ENCODE data around the gene MOV10L1. TPM values are rescaled to one million over a fixed set of nuclear protein-coding genes. Genes with fewer than 3 reads are reported as not detected.
"Not testable (repeated sequence)": the region's sequence is repeated elsewhere in the genome, so short reads cannot be mapped to it uniquely, and the experiment has no call there.

The MOV10L1 gene
- total RNA-seq, 4 donors from 2014 or later, result 0.23 to 0.83 (median 0.40) TPM

- Histone ChIP-seq H3K4me3 (no peak overlapping the region), H3K27me3 (peaks cover 0 to 24% (median 0%) of the 10 kb centered on the region in 4 donors), H3K36me3 (no peaks in the 10 kb centered on the region), H3K9me3 (no peaks in the 10 kb centered on the region), H3K4me1 (peaks cover 2 to 16% (median 9%) of the 10 kb centered on the region in 4 donors), H3K27ac (replicated peaks in 1 of 4) (no peak overlapping the region)
- no peak for DNase-seq (ENCODE audit: extremely low spot score)
- intact Hi-C loops (cut with DNase I), result no loop called here
- TF ChIP-seq CTCF (IDR thresholded peaks at IDR 0.05) (no peak), EP300 (IDR thresholded peaks at IDR 0.05) (no peak), POLR2A (IDR thresholded peaks at IDR 0.05; ENCODE audit: low read depth) (no peak), POLR2AphosphoS5 (IDR thresholded peaks at IDR 0.05) (no peak)
- 90% methylated on average over 7 of the region's 18 CpGs for WGBS
These were observed 54.3 kb downstream of the MOV10L1 start for GRCh38 chr22:50144005-50144614.

DNA sequence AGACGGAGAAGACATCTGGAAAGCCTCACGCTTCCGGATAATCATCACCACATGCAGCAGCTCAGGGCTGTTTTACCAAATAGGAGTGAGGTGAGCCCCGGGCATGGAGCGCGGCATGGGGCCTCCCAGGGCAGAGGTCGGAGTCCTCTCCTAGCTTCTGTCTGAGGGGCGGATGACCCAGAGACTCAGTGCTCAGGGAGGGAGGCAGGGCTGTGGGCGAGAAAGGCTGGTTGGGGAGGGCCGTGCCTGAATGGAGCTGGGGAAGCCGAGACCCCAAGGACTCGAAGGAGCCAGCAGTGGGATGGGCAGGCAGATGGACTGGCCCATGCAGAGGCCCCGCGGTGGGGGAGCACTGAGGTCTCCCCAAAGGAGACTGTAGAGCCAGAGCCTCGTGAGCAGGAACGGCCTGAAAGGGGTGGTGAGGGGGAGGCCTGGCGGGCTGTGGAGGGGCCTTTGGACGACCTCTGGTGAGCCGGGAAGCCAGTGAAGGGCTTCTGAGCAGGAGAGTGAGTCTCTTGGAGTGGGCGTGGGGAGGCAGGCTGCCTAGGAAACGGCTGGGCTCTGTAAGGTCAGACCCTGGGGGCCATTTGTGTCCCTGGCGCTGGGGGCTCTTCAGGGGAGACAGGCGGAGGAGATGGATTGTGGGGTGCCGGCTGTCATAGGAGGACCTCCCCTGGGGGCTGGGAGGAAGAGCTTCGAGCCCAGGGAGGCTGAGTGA, 56.1 kb downstream of the MOV10L1 start:
- H3K27ac ChIP-seq (replicated peaks in 1 of 4), result no peak overlapping the region
- no peak for DNase-seq (ENCODE audit: extremely low spot score)
- peaks cover 2 to 16% (median 9%) of the 10 kb centered on the region in 4 donors for H3K4me1 ChIP-seq
- H3K9me3 ChIP-seq, result no peaks in the 10 kb centered on the region
- 70% methylated on average over 25 of the region's 25 CpGs for WGBS
- no peak for TF ChIP-seq POLR2AphosphoS5 (IDR thresholded peaks at IDR 0.05)
- TF ChIP-seq CTCF (IDR thresholded peaks at IDR 0.05), result no peak
- TF ChIP-seq EP300 (IDR thresholded peaks at IDR 0.05), result no peak
- no peak for TF ChIP-seq POLR2A (IDR thresholded peaks at IDR 0.05; ENCODE audit: low read depth)
- H3K27me3 ChIP-seq, result peaks cover 0 to 24% (median 0%) of the 10 kb centered on the region in 4 donors
- no peaks in the 10 kb centered on the region for H3K36me3 ChIP-seq
- no peak overlapping the region for H3K4me3 ChIP-seq
- intact Hi-C loops (cut with DNase I), result no loop called here

DNA sequence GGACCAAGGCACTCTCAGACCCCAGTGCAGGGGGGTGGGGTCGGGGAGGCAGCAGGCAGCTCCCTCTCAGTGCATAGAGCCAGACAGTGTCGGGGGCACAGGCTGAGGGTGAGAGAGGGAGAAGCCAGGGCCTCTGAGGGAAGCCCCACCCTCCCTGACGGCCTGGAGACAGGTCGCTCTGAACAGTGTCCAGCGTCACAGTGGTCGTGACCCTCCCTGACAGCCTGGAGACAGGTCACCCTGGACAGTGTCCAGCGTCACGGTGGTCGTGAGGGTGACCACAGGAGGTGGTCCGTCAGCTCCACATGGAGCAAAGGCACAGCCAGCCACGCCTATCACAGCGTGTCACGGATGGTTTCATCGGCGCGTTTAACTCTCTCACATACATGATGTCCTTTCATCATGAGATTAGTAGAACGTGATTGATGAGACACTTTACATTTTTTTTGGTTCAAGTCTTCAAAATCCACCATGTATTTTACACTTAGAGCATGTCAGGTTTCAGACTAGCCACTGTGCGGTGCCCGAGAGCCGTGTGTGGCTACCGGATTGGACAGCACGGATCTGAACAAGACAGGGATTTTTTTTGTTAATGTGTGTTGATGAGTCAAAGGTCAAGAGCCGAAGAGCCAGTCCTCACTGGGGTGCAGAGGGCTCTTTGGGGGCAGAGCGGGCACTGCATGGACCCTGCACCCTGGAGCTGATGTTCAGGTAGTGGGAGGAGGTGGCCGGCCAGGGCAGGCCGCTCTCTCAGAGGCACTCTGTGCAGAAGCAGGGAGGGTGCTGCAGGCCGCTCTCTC, 56.8 kb downstream of the MOV10L1 start:
- intact Hi-C loops (cut with DNase I), result no loop called here
- Histone ChIP-seq H3K4me3 (no peak overlapping the region), H3K9me3 (no peaks in the 10 kb centered on the region), H3K4me1 (peaks cover 2 to 16% (median 9%) of the 10 kb centered on the region in 4 donors), H3K36me3 (no peaks in the 10 kb centered on the region), H3K27ac (replicated peaks in 1 of 4) (no peak overlapping the region), H3K27me3 (peaks cover 0 to 17% (median 0%) of the 10 kb centered on the region in 4 donors)
- TF ChIP-seq CTCF (IDR thresholded peaks at IDR 0.05) (peak; percentile 51 to 80 (median 78)), POLR2AphosphoS5 (IDR thresholded peaks at IDR 0.05) (peak in 1 of 2 donors; percentile 22), EP300 (IDR thresholded peaks at IDR 0.05) (no peak)
- DNase-seq (ENCODE audit: extremely low spot score), result no peak
- WGBS, result 40% methylated on average over 25 of the region's 27 CpGs

DNA sequence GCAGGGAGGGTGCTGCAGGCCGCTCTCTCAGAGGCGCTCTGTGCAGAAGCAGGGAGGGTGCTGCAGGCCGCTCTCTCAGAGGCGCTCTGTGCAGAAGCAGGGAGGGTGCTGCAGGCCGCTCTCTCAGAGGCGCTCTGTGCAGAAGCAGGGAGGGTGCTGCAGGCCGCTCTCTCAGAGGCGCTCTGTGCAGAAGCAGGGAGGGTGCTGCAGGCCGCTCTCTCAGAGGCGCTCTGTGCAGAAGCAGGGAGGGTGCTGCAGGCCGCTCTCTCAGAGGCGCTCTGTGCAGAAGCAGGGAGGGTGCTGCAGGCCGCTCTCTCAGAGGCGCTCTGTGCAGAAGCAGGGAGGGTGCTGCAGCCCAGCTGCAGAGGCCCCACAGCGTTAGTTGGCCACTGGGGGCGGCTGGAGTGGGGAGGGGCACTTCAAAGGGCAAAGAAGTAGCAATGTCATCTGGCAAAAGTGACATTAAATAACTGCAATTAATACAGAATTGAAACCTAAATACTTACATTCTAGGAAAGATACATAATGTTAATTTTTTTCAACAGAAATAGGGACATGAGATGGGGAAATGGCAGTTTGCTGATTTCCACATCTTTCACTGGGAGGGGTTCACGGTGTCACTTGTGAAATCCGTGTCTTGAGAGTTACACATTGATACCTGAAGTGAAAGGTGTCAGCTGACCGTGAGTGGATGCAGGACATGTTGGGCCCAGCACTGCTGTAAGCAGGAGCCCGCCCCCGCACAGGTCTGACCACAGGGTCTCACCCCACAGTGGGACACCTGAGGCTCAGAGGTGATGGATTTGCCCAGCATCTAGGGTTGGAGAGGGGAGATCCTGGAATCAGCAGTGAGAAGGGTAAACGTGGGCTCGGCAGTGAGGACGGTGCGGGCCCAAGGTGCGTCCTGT, 57.7 kb downstream of the MOV10L1 start:
- Histone ChIP-seq H3K4me1 (peaks cover 2 to 16% (median 9%) of the 10 kb centered on the region in 4 donors), H3K27me3 (peaks cover 0 to 17% (median 0%) of the 10 kb centered on the region in 4 donors)
- not testable (repeated sequence) for H3K36me3 ChIP-seq; H3K27ac ChIP-seq (replicated peaks in 1 of 4); DNase-seq (ENCODE audit: extremely low spot score); H3K4me3 ChIP-seq; H3K9me3 ChIP-seq
- 80% methylated on average over 14 of the region's 26 CpGs for WGBS
- intact Hi-C loops (cut with DNase I), result loop anchor here (2.0 kb wide), 1 partner anchor 61 kb away; no protein-coding TSS in a partner anchor

All from esophagus muscularis mucosa (tissue), 4 donors.